Neuronal stem cell (in vitro differentiated cells): Measurements from ENCODE around the gene RNH1.
A peak's percentile ranks its signal among the peaks of the same experiment; 100 is the strongest.

ENCODE experiments used
- DNase-seq: peaks from one replicate; pipeline ENCODE4 v3.0.0-alpha.2; 2013; ENCODE audit warnings: low spot score
- H2AFZ ChIP-seq: one replicate; pipeline ENCODE4 v1.6.1; 2013; ENCODE audit warnings: mild to moderate bottlenecking, low read length, inconsistent platforms
- H2AK5ac ChIP-seq: 2 replicates; pipeline ENCODE4 v1.6.1; 2013; ENCODE audit warnings: low read depth, mild to moderate bottlenecking, inconsistent platforms, low read length, moderate library complexity, mixed read lengths
- H2BK120ac ChIP-seq: 2 replicates; pipeline ENCODE4 v1.6.1; 2013; ENCODE audit warnings: low read depth, mild to moderate bottlenecking, inconsistent platforms, low read length, moderate library complexity, mixed read lengths
- H2BK12ac ChIP-seq: one replicate; pipeline ENCODE4 v1.6.1; 2013; ENCODE audit warnings: low read length, inconsistent platforms
- H2BK15ac ChIP-seq: 2 replicates; pipeline ENCODE4 v1.6.1; 2013; ENCODE audit warnings: mild to moderate bottlenecking, low read length, inconsistent platforms, mixed read lengths
- H2BK5ac ChIP-seq: one replicate; pipeline ENCODE4 v1.6.1; 2013; ENCODE audit warnings: inconsistent platforms, mild to moderate bottlenecking, low read length, moderate library complexity
- H3K14ac ChIP-seq: one replicate; pipeline ENCODE4 v1.6.1; 2013; ENCODE audit warnings: low read length, inconsistent platforms
- H3K18ac ChIP-seq: 2 replicates; pipeline ENCODE4 v1.6.1; 2013; ENCODE audit warnings: low read length, inconsistent platforms
- H3K23ac ChIP-seq: 2 replicates; pipeline ENCODE4 v1.6.1; 2013; ENCODE audit warnings: low read depth, mild to moderate bottlenecking, mixed read lengths, low read length, inconsistent platforms; ENCODE audit not compliant: poor library complexity
- H3K27ac ChIP-seq: replicated peaks from 3 replicates; pipeline ENCODE4 v1.5.1; 2013; ENCODE audit warnings: low read length, inconsistent platforms
- H3K27me3 ChIP-seq, 3 experiments: 2 replicates each; pipeline ENCODE4 v1.6.1; 2013; ENCODE audit warnings: low read length in 3 of 3, mild to moderate bottlenecking in 2 of 3, inconsistent platforms in 1 of 3, low read depth in 1 of 3, mixed read lengths in 1 of 3, moderate library complexity in 1 of 3; ENCODE audit not compliant: control insufficient read depth in 3 of 3, insufficient read depth in 3 of 3
- H3K36me3 ChIP-seq, 2 donors: replicated peaks in 1 of 2; 2 replicates each; pipeline ENCODE4 v1.6.1; 2013; ENCODE audit warnings: low read length in 2 of 2; ENCODE audit not compliant: control insufficient read depth in 2 of 2, insufficient read depth in 2 of 2
- H3K4ac ChIP-seq: 2 replicates; pipeline ENCODE4 v1.6.1; 2013; ENCODE audit warnings: inconsistent platforms, mild to moderate bottlenecking, low read length, moderate library complexity
- H3K4me1 ChIP-seq, 2 donors: 1 replicate in 1 of 2; 2 replicates in 1 of 2; pipeline ENCODE4 v1.6.1; 2013; ENCODE audit warnings: low read length in 2 of 2, low read depth in 1 of 2; ENCODE audit not compliant: control insufficient read depth in 2 of 2, insufficient read depth in 1 of 2
- H3K4me2 ChIP-seq: one replicate; pipeline ENCODE4 v1.6.1; 2013; ENCODE audit warnings: mild to moderate bottlenecking, low read length, inconsistent platforms; ENCODE audit not compliant: insufficient read depth, poor library complexity, severe bottlenecking
- H3K4me3 ChIP-seq, 2 donors: 2 replicates each; pipeline ENCODE4 v1.5.1; 2013; ENCODE audit warnings: low read length in 2 of 2, mild to moderate bottlenecking in 2 of 2, inconsistent platforms in 1 of 2, moderate library complexity in 1 of 2
- H3K79me1 ChIP-seq: one replicate; pipeline ENCODE4 v1.6.1; 2013; ENCODE audit warnings: low read depth, mild to moderate bottlenecking, inconsistent platforms, low read length, moderate library complexity
- H3K9ac ChIP-seq: one replicate; pipeline ENCODE4 v1.6.1; 2013; ENCODE audit warnings: mild to moderate bottlenecking, low read depth, low read length, inconsistent platforms; ENCODE audit not compliant: poor library complexity
- H3K9me3 ChIP-seq, 2 donors: replicated peaks in 1 of 2; 2 replicates each; pipeline versions ENCODE3 to v1.6.1; 2013; ENCODE audit warnings: low read length in 2 of 2, mild to moderate bottlenecking in 2 of 2, inconsistent platforms in 1 of 2, low read depth in 1 of 2, mixed read lengths in 1 of 2, moderate library complexity in 1 of 2; ENCODE audit not compliant: control insufficient read depth in 2 of 2, insufficient read depth in 1 of 2
- H4K8ac ChIP-seq: one replicate; pipeline ENCODE4 v1.6.1; 2013; ENCODE audit warnings: low read depth, mild to moderate bottlenecking, inconsistent platforms, low read length, moderate library complexity
- H4K91ac ChIP-seq: one replicate; pipeline ENCODE4 v1.6.1; 2013; ENCODE audit warnings: low read length, low read depth, mild to moderate bottlenecking, inconsistent platforms; ENCODE audit not compliant: poor library complexity
- WGBS, 2 donors: extraction: QIAGEN DNeasy Blood & Tissue Kit; methylation state at CpG; one replicate each; pipeline ENCODE4 v1.1.7; 2013; ENCODE audit warnings: missing lambda C conversion rate in 2 of 2, mixed read lengths in 1 of 2; ENCODE audit not compliant: insufficient read length in 2 of 2, insufficient replicate concordance in 1 of 2; ENCODE audit errors: extremely low coverage in 2 of 2; 5-methylcytosine and 5-hydroxymethylcytosine counted together

Gene RNH1

DNA sequence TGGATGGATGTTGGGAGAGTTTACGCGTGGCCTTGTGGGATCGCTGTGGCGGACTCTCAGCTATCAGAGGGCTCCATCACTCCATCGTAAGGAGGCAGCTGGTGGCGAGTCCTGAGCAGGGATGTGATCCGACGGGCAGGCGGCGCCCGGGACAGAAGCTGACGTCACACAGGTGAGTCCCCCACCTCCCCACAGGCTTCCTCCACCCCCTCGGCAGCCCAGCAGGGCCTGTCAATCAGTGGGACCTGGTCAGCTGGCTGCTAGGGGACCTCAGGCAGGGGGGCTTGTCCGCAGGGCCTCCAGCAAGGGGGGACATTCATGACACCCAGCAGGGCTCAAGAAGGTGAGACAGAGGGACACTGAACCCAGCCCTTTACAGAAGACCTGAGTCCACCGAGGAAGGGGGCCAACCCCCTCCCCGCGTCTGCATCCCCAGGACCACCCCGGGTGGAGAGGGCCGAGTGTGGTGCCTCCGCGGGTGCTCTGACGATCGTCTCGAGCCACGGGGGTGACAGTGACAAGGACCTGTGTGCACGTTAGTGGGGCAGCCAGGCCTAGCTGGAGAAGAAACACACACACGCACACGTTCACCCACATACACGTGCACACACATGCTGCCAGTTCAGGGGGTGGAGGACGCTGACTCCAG is 21.2 kb upstream of the RNH1 start:
- no peak overlapping the region for H2BK120ac ChIP-seq
- H4K8ac ChIP-seq, result no peak overlapping the region
- no peak overlapping the region for H3K4me2 ChIP-seq
- no peak overlapping the region for H4K91ac ChIP-seq
- no peaks in the 10 kb centered on the region for H3K4me1 ChIP-seq
- H3K23ac ChIP-seq, result no peak overlapping the region
- H3K79me1 ChIP-seq, result no peaks in the 10 kb centered on the region
- WGBS, 2 donors, result no CpG with 5 or more reads among the region's 30 CpGs
- no peak overlapping the region for H3K27ac ChIP-seq
- H3K27me3 ChIP-seq, result no peaks in the 10 kb centered on the region
- H3K4ac ChIP-seq, result no peak overlapping the region
- H2BK15ac ChIP-seq, result no peak overlapping the region
- peak overlapping the region; percentile 8 for H3K18ac ChIP-seq
- no peak overlapping the region for H2BK5ac ChIP-seq
- H2BK12ac ChIP-seq, result no peak overlapping the region
- peaks cover 0 to 2% of the 10 kb centered on the region in 2 donors for H3K9me3 ChIP-seq
- peak overlapping the region; percentile 56 for H3K14ac ChIP-seq
- peaks cover 15 to 25% of the 10 kb centered on the region in 2 donors for H3K36me3 ChIP-seq
- H2AFZ ChIP-seq, result no peak overlapping the region
- no peak overlapping the region for H3K9ac ChIP-seq
- H3K4me3 ChIP-seq, result peak overlapping the region in 1 of 2 donors; percentile 46
- no peak overlapping the region for H2AK5ac ChIP-seq
- DNase-seq, result no peak

DNA sequence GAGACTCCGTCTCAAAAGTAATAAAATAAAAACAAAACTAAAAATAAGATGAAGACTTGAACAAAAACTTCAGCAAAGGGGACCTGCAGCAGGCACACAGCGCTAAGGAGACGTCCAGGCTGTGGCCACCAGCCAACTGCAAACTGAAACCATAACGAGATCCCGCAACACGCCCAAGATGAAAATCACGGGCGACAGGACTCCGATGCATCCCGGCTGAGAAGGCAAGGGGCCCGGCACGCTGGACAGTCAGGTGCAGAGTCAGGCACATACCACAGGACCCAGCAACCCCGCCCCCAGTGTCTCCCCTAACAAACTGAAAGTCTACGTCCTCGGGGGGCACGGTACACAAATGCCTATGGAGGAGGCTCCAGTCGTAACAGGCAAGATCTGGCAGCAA is 19.1 kb upstream of the RNH1 start:
- WGBS, 2 donors, result no CpG with 5 or more reads among the region's 17 CpGs
- Histone ChIP-seq H3K79me1 (no peaks in the 10 kb centered on the region), H3K4me1 (no peaks in the 10 kb centered on the region), H4K91ac (no peak overlapping the region), H4K8ac (no peak overlapping the region), H3K9me3 (peaks cover 0 to 2% of the 10 kb centered on the region in 2 donors), H3K14ac (no peak overlapping the region), H3K27ac (no peak overlapping the region), H3K9ac (no peak overlapping the region), H3K4me2 (no peak overlapping the region), H3K4me3 (peak overlapping the region in 1 of 2 donors; percentile 18), H3K4ac (no peak overlapping the region), H3K18ac (peak overlapping the region; percentile 16), H3K27me3 (no peaks in the 10 kb centered on the region), H2AFZ (no peak overlapping the region), H2BK120ac (no peak overlapping the region), H2BK15ac (no peak overlapping the region), H3K36me3 (peaks cover 0 to 6% of the 10 kb centered on the region in 2 donors), H3K23ac (no peak overlapping the region), H2AK5ac (no peak overlapping the region), H2BK5ac (no peak overlapping the region), H2BK12ac (no peak overlapping the region)
- DNase-seq, result no peak

DNA sequence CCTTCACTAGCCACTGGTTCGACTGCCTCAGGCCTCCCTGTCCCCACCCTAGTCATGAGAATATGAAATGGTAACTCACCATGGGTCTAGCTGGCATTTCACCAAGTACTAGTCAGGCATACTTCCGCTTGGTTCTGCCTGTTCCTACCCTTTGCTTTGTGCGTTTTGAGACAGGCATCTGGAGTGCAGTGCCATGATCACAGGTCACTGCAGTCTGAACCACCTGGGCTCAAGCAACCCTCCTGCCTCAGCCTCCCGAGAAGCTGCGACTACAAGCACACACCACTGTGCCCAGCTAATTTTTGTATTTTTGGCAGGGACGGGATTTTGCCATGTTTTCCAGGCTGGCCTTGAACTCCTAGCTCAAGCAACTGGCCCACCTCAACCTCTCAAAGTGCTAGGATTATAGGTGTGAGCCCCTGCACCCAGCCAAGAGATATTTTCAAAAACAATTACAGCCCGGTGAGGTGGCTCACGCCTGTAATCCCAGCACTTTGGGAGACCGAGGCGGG is 14.2 kb upstream of the RNH1 start:
- Histone ChIP-seq H3K9ac (no peak overlapping the region), H3K36me3 (no peaks in the 10 kb centered on the region), H3K4me3 (peak overlapping the region in 1 of 2 donors; percentile 55), H3K4me1 (no peaks in the 10 kb centered on the region), H2BK12ac (no peak overlapping the region), H3K18ac (no peak overlapping the region), H3K4me2 (no peak overlapping the region), H3K4ac (no peak overlapping the region), H2AFZ (no peak overlapping the region), H4K91ac (no peak overlapping the region), H3K79me1 (no peaks in the 10 kb centered on the region), H4K8ac (no peak overlapping the region), H2BK15ac (no peak overlapping the region), H2AK5ac (no peak overlapping the region), H3K9me3 (peaks cover 3 to 7% of the 10 kb centered on the region in 2 donors), H3K23ac (no peak overlapping the region), H3K27me3 (no peaks in the 10 kb centered on the region), H3K14ac (no peak overlapping the region), H2BK5ac (no peak overlapping the region), H3K27ac (no peak overlapping the region), H2BK120ac (no peak overlapping the region)
- no CpG with 5 or more reads among the region's 10 CpGs for WGBS, 2 donors
- no peak for DNase-seq

DNA sequence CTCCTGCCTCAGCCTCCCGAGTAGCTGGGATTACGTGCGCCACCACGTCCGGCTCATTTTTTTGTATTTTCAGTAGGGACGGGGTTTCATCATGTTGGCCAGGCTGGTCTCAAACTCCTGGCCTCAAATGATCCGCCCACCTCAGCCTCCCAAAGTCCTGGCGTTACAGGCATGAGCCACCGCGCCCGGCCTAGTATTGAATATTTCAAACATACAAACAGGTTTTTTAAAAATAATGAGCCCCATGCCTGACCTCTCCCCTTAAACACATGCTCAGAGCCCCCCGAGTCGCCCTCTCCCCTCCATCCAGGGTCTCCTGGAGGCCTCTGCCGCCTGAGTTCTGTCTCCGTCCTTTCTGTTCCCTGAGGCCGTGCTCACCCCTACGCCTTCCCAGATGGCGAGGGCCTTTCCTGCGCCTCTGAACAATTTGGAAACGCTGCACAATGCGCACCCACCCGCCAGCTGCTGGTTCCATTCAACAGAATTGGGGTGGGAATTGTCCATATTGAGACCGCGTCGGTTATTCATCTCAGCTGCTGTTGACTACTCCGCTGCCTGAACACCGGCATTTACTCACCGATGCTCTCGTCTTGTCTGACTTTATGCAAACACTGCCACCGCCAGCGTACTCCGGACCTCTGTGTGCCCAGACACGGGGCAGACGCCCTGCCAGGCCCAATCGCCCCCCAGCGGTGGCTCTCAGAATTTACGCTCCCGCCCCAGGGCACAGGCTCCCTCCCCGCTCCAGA is 13.6 kb upstream of the RNH1 start:
- Histone ChIP-seq H3K14ac (no peak overlapping the region), H2BK5ac (no peak overlapping the region), H2AK5ac (no peak overlapping the region), H2BK15ac (no peak overlapping the region), H2BK120ac (no peak overlapping the region), H4K91ac (no peak overlapping the region), H3K27me3 (no peaks in the 10 kb centered on the region), H3K4me3 (no peak overlapping the region), H3K4me2 (no peak overlapping the region), H3K9ac (no peak overlapping the region), H3K23ac (no peak overlapping the region), H2AFZ (no peak overlapping the region), H3K9me3 (peaks cover 3 to 13% of the 10 kb centered on the region in 2 donors), H3K79me1 (no peaks in the 10 kb centered on the region), H3K4ac (no peak overlapping the region), H3K4me1 (no peaks in the 10 kb centered on the region), H3K18ac (peak overlapping the region; percentile 19), H2BK12ac (no peak overlapping the region), H4K8ac (no peak overlapping the region), H3K36me3 (no peaks in the 10 kb centered on the region), H3K27ac (no peak overlapping the region)
- DNase-seq, result no peak
- no CpG with 5 or more reads among the region's 39 CpGs for WGBS, 2 donors
